T-cell (primary cell): ENCODE data around the gene RPN2. TPM values are rescaled to one million over a fixed set of nuclear protein-coding genes. Genes with fewer than 3 reads are reported as not detected.

ENCODE experiments used
- ATAC-seq, 4 experiments: fragments of 200-7000 bp in 3 of 4; fragments of 150-1000 bp in 1 of 4; cut with Tn5 transposase; replicated peaks in 1 of 4; 1 replicate in 3 of 4; 2 replicates in 1 of 4; pipeline ENCODE4 v1.10.0; 2021; ENCODE audit warnings: moderate library complexity in 3 of 4, mild to moderate bottlenecking in 2 of 4, moderate number of reproducible peaks in 1 of 4
- CTCF ChIA-PET, 2 donors: fragments of 300-600 bp; sonication (Branson Sonifier 250); formaldehyde crosslinking; loops; one replicate each; lab custom pipeline; 2022; ENCODE audit warnings: antibody characterized with exemption in 2 of 2; lab: Charles Lee
- POLR2A ChIA-PET, 2 donors: fragments of 300-600 bp; sonication (Branson Sonifier 250); formaldehyde crosslinking; loops; one replicate each; lab custom pipeline; 2022; ENCODE audit warnings: antibody characterized with exemption in 2 of 2; lab: Charles Lee
- DNase-seq, 35 experiments: peaks; one replicate each; pipeline versions ENCODE4 v3.0.0 to v3.0.0-alpha.2; 2013 to 2023
- H3K27ac ChIP-seq: one replicate; pipeline ENCODE4 v1.5.1; 2013; ENCODE audit warnings: low read length
- H3K27me3 ChIP-seq, 2 experiments: replicated peaks in 1 of 2; 1 replicate in 1 of 2; 2 replicates in 1 of 2; pipeline versions ENCODE4 v1.6.1 to v1.7.0; 2013; ENCODE audit warnings: low read length in 1 of 2, mixed read lengths in 1 of 2; ENCODE audit not compliant: control insufficient read depth in 2 of 2, insufficient read depth in 2 of 2; ENCODE audit errors: extremely low read depth in 1 of 2
- H3K36me3 ChIP-seq, 2 donors: 1 replicate in 1 of 2; 2 replicates in 1 of 2; pipeline versions ENCODE4 v1.6.1 to v1.7.0; 2013; ENCODE audit warnings: low read length in 1 of 2; ENCODE audit not compliant: control insufficient read depth in 2 of 2, insufficient read depth in 1 of 2; ENCODE audit errors: extremely low read depth in 1 of 2
- H3K4me1 ChIP-seq, 2 experiments: 1 replicate in 1 of 2; 2 replicates in 1 of 2; pipeline versions ENCODE4 v1.6.1 to v1.7.0; 2013; ENCODE audit warnings: low read length in 2 of 2, mixed read lengths in 1 of 2; ENCODE audit not compliant: insufficient read depth in 2 of 2, control insufficient read depth in 1 of 2; ENCODE audit errors: extremely low read depth in 1 of 2
- H3K4me3 ChIP-seq, 2 donors: 1 replicate in 1 of 2; 2 replicates in 1 of 2; pipeline versions ENCODE4 v1.5.1 to v1.7.0; 2013; ENCODE audit warnings: mild to moderate bottlenecking in 2 of 2, low read length in 1 of 2, moderate library complexity in 1 of 2; ENCODE audit not compliant: control insufficient read depth in 1 of 2; ENCODE audit errors: extremely low read depth in 1 of 2
- H3K9me3 ChIP-seq: 2 replicates; pipeline ENCODE4 v1.7.0; 2013
- H3K27ac Mint-ChIP-seq, 2 donors: one replicate each; pipeline ENCODE4 v1.8.0; 2020 to 2021; ENCODE audit warnings: mild to moderate bottlenecking in 2 of 2, mixed read lengths in 2 of 2
- H3K27me3 Mint-ChIP-seq, 2 donors: one replicate each; pipeline ENCODE4 v1.8.0; 2021 to 2022; ENCODE audit warnings: mixed read lengths in 2 of 2
- H3K36me3 Mint-ChIP-seq: one replicate; pipeline ENCODE4 v1.8.0; 2021; ENCODE audit warnings: mixed read lengths
- H3K4me1 Mint-ChIP-seq, 3 donors: one replicate each; pipeline ENCODE4 v1.8.0; 2020 to 2022; ENCODE audit warnings: mixed read lengths in 3 of 3, mild to moderate bottlenecking in 1 of 3
- H3K4me3 Mint-ChIP-seq, 3 donors: one replicate each; pipeline ENCODE4 v1.8.0; 2020 to 2022; ENCODE audit warnings: mild to moderate bottlenecking in 3 of 3, mixed read lengths in 3 of 3, moderate library complexity in 3 of 3
- H3K9me3 Mint-ChIP-seq, 3 donors: one replicate each; pipeline ENCODE4 v1.8.0; 2020 to 2022; ENCODE audit warnings: mixed read lengths in 3 of 3
- WGBS: methylation state at CpG from one replicate; pipeline ENCODE4 v1.1.5; 2013; ENCODE audit warnings: missing lambda C conversion rate; ENCODE audit not compliant: insufficient coverage; 5-methylcytosine and 5-hydroxymethylcytosine counted together
- total RNA-seq, 35 experiments: library from RNA in 6 of 35; stranded (reverse) in 6 of 35; fragments of 120-200 nt in 1 of 35; gene quantifications; one replicate each; pipeline versions ENCODE4 v1.2.1 to v1.2.4 and lab custom pipeline; 2013 to 2026

Gene RPN2
- total RNA-seq, 5 donors from 2014 or later (not counting 1 experiment from before 2014, with no cell fraction given), result 88.8 to 130 (median 121) TPM

GRCh38 chr20:37172836-37173235 is 6.3 kb upstream of the RPN2 start:
- Histone ChIP-seq H3K27ac (no peak overlapping the region), H3K9me3 (no peaks in the 10 kb centered on the region), H3K4me1 (peaks cover 0 to under 1% of the 10 kb centered on the region in 2 experiments), H3K27me3 (no peaks in the 10 kb centered on the region), H3K4me3 (no peak overlapping the region), H3K36me3 (no peaks in the 10 kb centered on the region)
- Mint-ChIP-seq H3K4me1 (peaks cover 0 to 1% (median under 1%) of the 10 kb centered on the region in 3 donors), H3K4me3 (no peak overlapping the region), H3K9me3 (no peaks in the 10 kb centered on the region), H3K36me3 (peaks cover 10% of the 10 kb centered on the region), H3K27me3 (no peaks in the 10 kb centered on the region), H3K27ac (no peak overlapping the region)
- ATAC-seq (no peak), DNase-seq (no peak)
- ChIA-PET CTCF (interaction anchor here in 1 of 2 donors (0.6 kb wide), 1 partner anchor 27 kb away, joined by 3 read pairs; no protein-coding TSS in a partner anchor), POLR2A (interaction anchor here in 1 of 2 donors (0.6 to 0.7 kb wide), 2 partner anchors 53 to 62 kb away, joined by 7 to 9 read pairs; no protein-coding TSS in a partner anchor)
- WGBS, result 86% methylated on average over 1 of the region's 4 CpGs

DNA sequence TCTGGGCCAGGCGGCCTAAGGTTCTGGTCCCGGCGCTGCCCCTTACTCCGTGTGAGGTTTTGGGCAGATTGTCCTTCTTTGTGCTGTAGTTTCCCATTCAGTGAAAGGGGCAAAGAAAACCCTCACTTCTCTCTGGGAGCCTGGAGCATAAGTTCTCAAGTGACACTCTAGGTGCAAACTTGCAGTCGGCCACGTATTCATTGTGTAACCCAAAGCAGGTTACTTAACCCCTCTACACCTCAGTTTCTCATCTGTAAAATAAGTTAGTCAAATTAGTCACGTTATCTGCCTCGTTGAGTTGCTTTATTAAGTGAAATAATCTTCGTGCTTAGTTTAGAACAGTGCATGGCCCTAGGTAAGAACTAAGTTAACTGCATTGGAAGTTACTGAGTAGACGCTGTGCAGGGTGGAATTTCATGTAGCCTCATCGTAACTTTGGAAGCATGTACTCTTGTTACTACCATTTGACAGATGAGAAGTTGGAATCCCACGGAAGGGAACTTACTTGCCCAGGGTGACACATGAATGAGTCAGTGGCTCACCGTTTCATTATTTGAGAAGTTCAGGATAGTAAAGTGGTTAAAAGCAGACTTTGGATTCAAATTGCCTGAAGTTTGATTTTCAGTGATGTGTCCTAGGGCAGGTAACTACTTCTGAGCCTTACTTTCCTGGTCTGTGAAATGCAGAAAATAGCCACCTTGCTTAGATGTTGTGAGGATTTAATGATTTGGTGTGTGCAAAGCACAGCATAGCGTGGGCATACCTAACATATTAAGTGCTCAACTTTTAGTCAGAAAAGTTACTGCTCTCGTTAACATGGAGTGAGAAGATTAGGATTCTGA is 774 bp downstream of the RPN2 start:
- WGBS, result 0% methylated on average over 9 of the region's 15 CpGs
- H3K4me1 Mint-ChIP-seq, result peaks cover 49 to 52% (median 51%) of the 10 kb centered on the region in 3 donors
- ATAC-seq, result no peak

DNA sequence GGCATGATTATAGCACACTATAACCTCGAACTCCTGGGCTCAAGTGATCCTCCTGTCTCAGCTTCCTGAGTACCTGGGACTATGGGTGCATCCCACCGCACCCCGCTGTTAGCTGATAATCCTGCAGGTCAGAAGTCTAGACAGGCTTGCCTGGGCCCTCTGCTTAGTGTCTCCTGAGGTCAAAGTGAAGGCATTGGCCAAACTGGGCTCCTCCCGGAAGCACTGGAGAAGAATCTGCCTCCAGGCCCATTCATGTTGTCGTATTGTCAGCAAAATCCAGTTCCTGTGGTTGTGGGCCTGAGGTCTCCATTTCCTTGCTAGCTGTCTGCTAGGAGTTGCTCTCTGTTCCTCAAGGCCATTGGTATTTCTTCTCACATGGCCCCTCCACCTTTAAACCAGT is 6.6 kb downstream of the RPN2 start:
- 89% methylated on average over 5 of the region's 5 CpGs for WGBS
- Histone ChIP-seq H3K4me1 (peaks cover 6 to 40% of the 10 kb centered on the region in 2 experiments), H3K27ac (no peak overlapping the region), H3K9me3 (no peaks in the 10 kb centered on the region), H3K4me3 (no peak overlapping the region), H3K36me3 (peaks cover under 1 to 56% of the 10 kb centered on the region in 2 donors), H3K27me3 (no peaks in the 10 kb centered on the region)
- ATAC-seq (no peak), DNase-seq (no peak)
- peak overlapping the region; percentile 16 to 43 for H3K27ac Mint-ChIP-seq
- ChIA-PET POLR2A (no interaction called here), CTCF (no interaction called here)
- no peak overlapping the region for H3K4me3 Mint-ChIP-seq
- no peaks in the 10 kb centered on the region for H3K27me3 Mint-ChIP-seq
- peaks cover 39% of the 10 kb centered on the region for H3K36me3 Mint-ChIP-seq
- no peaks in the 10 kb centered on the region for H3K9me3 Mint-ChIP-seq
- peaks cover 70 to 75% (median 74%) of the 10 kb centered on the region in 3 donors for H3K4me1 Mint-ChIP-seq

More for the DNA sequence above, 774 bp downstream of the RPN2 start:
- Histone ChIP-seq H3K27ac (no peak overlapping the region), H3K27me3 (no peaks in the 10 kb centered on the region), H3K4me3 (peak overlapping the region; percentile 89 to 98), H3K36me3 (peaks cover 0 to 19% of the 10 kb centered on the region in 2 donors), H3K9me3 (no peaks in the 10 kb centered on the region), H3K4me1 (peaks cover 12 to 39% of the 10 kb centered on the region in 2 experiments)
- no peak for DNase-seq
- Mint-ChIP-seq H3K27ac (peak overlapping the region; percentile 83 to 94), H3K36me3 (peaks cover 9% of the 10 kb centered on the region), H3K9me3 (no peaks in the 10 kb centered on the region), H3K4me3 (peak overlapping the region; percentile 96 to 99 (median 98)), H3K27me3 (no peaks in the 10 kb centered on the region)
- POLR2A ChIA-PET, result no interaction called here
- CTCF ChIA-PET, result interaction anchor here (0.6 to 2.1 kb wide), 4 partner anchors 9 to 354 kb away, joined by 3 to 23 read pairs (median 6); no protein-coding TSS in a partner anchor

DNA sequence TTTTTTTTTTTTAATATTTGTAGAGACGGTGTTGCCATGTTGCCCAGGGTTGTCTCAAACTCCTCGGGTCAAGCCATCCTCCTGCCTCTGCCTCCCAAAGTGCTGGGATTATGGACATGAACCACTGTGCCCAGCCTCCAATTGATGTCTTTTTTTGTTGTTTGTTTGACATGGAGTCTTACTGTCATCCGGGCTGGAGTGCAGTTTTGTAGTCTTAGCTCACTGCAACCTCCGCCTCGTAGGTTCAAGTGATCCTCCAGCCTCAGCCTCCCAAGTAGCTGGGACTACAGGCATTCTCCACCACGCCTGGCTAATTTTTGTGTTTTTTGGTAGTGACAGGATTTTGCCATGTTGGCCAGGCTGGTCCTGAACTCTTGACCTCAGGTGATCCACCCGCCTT is 9.7 kb downstream of the RPN2 start:
- POLR2A ChIA-PET, result no interaction called here
- H3K4me3 Mint-ChIP-seq, result no peak overlapping the region
- ATAC-seq, result no peak
- H3K4me3 ChIP-seq, result no peak overlapping the region
- H3K36me3 ChIP-seq, result peaks cover 4 to 49% of the 10 kb centered on the region in 2 donors
- peaks cover 65 to 72% (median 72%) of the 10 kb centered on the region in 3 donors for H3K4me1 Mint-ChIP-seq
- no peaks in the 10 kb centered on the region for H3K9me3 Mint-ChIP-seq
- peaks cover 4 to 41% of the 10 kb centered on the region in 2 experiments for H3K4me1 ChIP-seq
- H3K27ac Mint-ChIP-seq, result peak overlapping the region in 1 of 2 donors; percentile 90
- DNase-seq, result no peak
- no peaks in the 10 kb centered on the region for H3K9me3 ChIP-seq
- peaks cover 44% of the 10 kb centered on the region for H3K36me3 Mint-ChIP-seq
- WGBS, result no CpG with 5 or more reads among the region's 7 CpGs
- no peaks in the 10 kb centered on the region for H3K27me3 Mint-ChIP-seq
- H3K27me3 ChIP-seq, result no peaks in the 10 kb centered on the region
- no peak overlapping the region for H3K27ac ChIP-seq
- CTCF ChIA-PET, result interaction anchor here (0.6 to 1.4 kb wide), 4 partner anchors 9 to 181 kb away, joined by 3 to 10 read pairs (median 4); partner anchors contain the start of genes MROH8 (in 1 of the 2) and RPN2 (in 1 of the 2)

GRCh38 chr20:37189416-37190016 is 10.4 kb downstream of the RPN2 start:
- ChIA-PET POLR2A (interaction anchor here in 1 of 2 donors (0.7 kb wide), 1 partner anchor 1711 kb away, joined by 4 read pairs; no protein-coding TSS in a partner anchor), CTCF (interaction anchor here (0.6 to 1.4 kb wide), 7 partner anchors 8 to 339 kb away, joined by 3 to 10 read pairs (median 4); partner anchors contain the start of genes MROH8 (in 1 of the 2) and RPN2 (in 1 of the 2))
- DNase-seq (no peak), ATAC-seq (peak in 2 of 4 experiments; percentile 21 to 37)
- Mint-ChIP-seq H3K9me3 (no peaks in the 10 kb centered on the region), H3K27ac (peak overlapping the region; percentile 88 to 90), H3K4me3 (peak overlapping the region; percentile 29 to 55 (median 52)), H3K36me3 (peaks cover 38% of the 10 kb centered on the region), H3K27me3 (no peaks in the 10 kb centered on the region), H3K4me1 (peaks cover 65 to 72% (median 72%) of the 10 kb centered on the region in 3 donors)
- H3K9me3 ChIP-seq, result no peaks in the 10 kb centered on the region
- H3K36me3 ChIP-seq, result peaks cover 4 to 43% of the 10 kb centered on the region in 2 donors
- peaks cover 4 to 43% of the 10 kb centered on the region in 2 experiments for H3K4me1 ChIP-seq
- no peaks in the 10 kb centered on the region for H3K27me3 ChIP-seq
- 65% methylated on average over 2 of the region's 6 CpGs for WGBS
- peak overlapping the region; percentile 31 for H3K27ac ChIP-seq
- no peak overlapping the region for H3K4me3 ChIP-seq
